Esophagus squamous epithelium (tissue), 5 donors: ENCODE measurements around the gene ST3GAL2. TPM values are rescaled to one million over a fixed set of nuclear protein-coding genes. Genes with fewer than 3 reads are reported as not detected.

Experiments used
- DNase-seq: peaks from one replicate; lab custom pipeline; 2025; lab: John Stamatoyannopoulos, UW
- H3K27ac ChIP-seq, 4 donors: fragments of 200-600 bp; sonication (generic); one replicate each; pipeline ENCODE4 v1.5.1; 2016 to 2019; ENCODE audit warnings: mild to moderate bottlenecking in 1 of 4
- H3K27me3 ChIP-seq, 4 donors: fragments of 200-600 bp; sonication (generic); 1 replicate in 3 of 4; 2 replicates in 1 of 4; pipeline versions ENCODE4 v1.5.1 to v1.6.0; 2017 to 2021; ENCODE audit warnings: antibody characterized with exemption in 1 of 4
- H3K36me3 ChIP-seq, 3 donors: fragments of 200-600 bp; sonication (generic); one replicate each; pipeline ENCODE4 v1.5.1; 2016 to 2019
- H3K4me1 ChIP-seq, 3 donors: fragments of 200-600 bp; sonication (generic); one replicate each; pipeline ENCODE4 v1.5.1; 2017 to 2019
- H3K4me3 ChIP-seq, 4 donors: fragments of 200-600 bp; sonication (generic); 1 replicate in 3 of 4; 2 replicates in 1 of 4; pipeline ENCODE4 v1.5.1; 2016 to 2019; ENCODE audit warnings: mild to moderate bottlenecking in 2 of 4, moderate library complexity in 1 of 4
- H3K9me3 ChIP-seq, 3 donors: fragments of 200-600 bp; sonication (generic); one replicate each; pipeline ENCODE4 v1.5.1; 2016 to 2019
- POLR2A ChIP-seq, 4 donors: fragments of 450-650 bp; IDR thresholded peaks; one replicate each; pipeline ENCODE4 v1.6.1; 2017; ENCODE audit warnings: antibody characterized with exemption in 4 of 4, mild to moderate bottlenecking in 4 of 4, moderate library complexity in 3 of 4
- WGBS, 2 donors: methylation state at CpG; one replicate each; pipeline ENCODE4 v1.1.5; 2018; 5-methylcytosine and 5-hydroxymethylcytosine counted together
- intact Hi-C: fragments of 100-400 bp; cut with DNase I; formaldehyde crosslinking; loops from one replicate; pipeline ENCODE4 v1.15.0; 2022
- total RNA-seq, 4 donors: library from RNA; depleted of rRNA; stranded (reverse); fragments of >200 nt; gene quantifications; one replicate each; pipeline ENCODE4 v1.1.0, GENCODE V29; 2016
- TF ChIP-seq, protein P1 (sequence below), 6 experiments: fragments of 450-650 bp in 4 of 6; fragments of 200-600 bp in 2 of 6; sonication (generic) in 2 of 6; IDR thresholded peaks; one replicate each; pipeline ENCODE4 v1.5.1; 2016 to 2019; ENCODE audit warnings: antibody characterized with exemption in 6 of 6, mild to moderate bottlenecking in 4 of 6, moderate library complexity in 4 of 6
- donor health status: DM: yes; HTN: yes; CAD: no.

The ST3GAL2 gene
- total RNA-seq, 4 donors from 2014 or later: 0.80 to 6.5 (median 3.0) TPM

- WGBS, 2 donors: 80 to 100% methylated on average over 1 of the region's 8 CpGs
- H3K4me1 ChIP-seq: peaks cover 0 to 12% (median 0%) of the 10 kb centered on the region in 3 donors
These were observed 39.5 kb downstream of the ST3GAL2 start for GRCh38 chr16:70399381-70399780.

DNA sequence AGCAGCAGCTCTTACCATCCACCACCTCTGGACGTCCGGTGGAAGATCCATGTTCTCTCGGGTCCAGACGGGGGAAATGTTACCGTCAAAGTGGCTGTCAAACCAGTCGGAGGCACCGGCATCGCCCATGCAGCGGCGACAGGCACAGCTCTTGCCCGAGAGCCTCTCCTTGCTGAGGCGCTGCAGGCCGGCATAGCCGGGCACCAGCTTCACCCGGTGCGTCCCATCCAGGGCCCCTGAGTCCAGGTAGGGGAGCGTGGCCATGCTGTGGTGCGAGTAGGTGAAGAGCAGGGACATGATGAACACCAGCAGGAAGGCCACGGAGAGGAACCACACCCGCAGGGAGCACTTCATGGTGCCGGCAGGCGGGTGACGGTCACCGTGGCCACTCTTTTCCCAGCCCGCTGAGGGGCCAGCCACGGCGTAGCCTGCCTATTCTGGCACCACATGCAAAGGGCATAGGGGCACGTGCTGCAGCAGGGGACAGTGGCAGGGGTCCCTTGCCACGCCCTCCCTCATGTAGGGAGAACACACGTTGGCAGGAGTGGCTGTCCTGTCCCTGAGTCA lies 40.6 kb downstream of the ST3GAL2 start:
- 60 to 89% methylated on average over 3 to 24 of the region's 30 CpGs for WGBS, 2 donors
- Histone ChIP-seq H3K27ac (no peak overlapping the region), H3K4me3 (no peak overlapping the region), H3K9me3 (no peaks in the 10 kb centered on the region), H3K27me3 (no peaks in the 10 kb centered on the region), H3K36me3 (peaks cover 0 to 33% (median 0%) of the 10 kb centered on the region in 3 donors), H3K4me1 (peaks cover 0 to 5% (median 0%) of the 10 kb centered on the region in 3 donors)
- intact Hi-C loops: no loop called here
- DNase-seq: no peak
- no peak for TF ChIP-seq POLR2A (IDR thresholded peaks at IDR 0.05)
- TF ChIP-seq, protein P1, sequence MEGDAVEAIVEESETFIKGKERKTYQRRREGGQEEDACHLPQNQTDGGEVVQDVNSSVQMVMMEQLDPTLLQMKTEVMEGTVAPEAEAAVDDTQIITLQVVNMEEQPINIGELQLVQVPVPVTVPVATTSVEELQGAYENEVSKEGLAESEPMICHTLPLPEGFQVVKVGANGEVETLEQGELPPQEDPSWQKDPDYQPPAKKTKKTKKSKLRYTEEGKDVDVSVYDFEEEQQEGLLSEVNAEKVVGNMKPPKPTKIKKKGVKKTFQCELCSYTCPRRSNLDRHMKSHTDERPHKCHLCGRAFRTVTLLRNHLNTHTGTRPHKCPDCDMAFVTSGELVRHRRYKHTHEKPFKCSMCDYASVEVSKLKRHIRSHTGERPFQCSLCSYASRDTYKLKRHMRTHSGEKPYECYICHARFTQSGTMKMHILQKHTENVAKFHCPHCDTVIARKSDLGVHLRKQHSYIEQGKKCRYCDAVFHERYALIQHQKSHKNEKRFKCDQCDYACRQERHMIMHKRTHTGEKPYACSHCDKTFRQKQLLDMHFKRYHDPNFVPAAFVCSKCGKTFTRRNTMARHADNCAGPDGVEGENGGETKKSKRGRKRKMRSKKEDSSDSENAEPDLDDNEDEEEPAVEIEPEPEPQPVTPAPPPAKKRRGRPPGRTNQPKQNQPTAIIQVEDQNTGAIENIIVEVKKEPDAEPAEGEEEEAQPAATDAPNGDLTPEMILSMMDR (IDR thresholded peaks at IDR 0.05): no peak

More at GRCh38 chr16:70399381-70399780, 39.5 kb downstream of the ST3GAL2 start:
- no peaks in the 10 kb centered on the region for H3K9me3 ChIP-seq
- no peak overlapping the region for H3K27ac ChIP-seq
- H3K36me3 ChIP-seq: peaks cover 0 to 33% (median 0%) of the 10 kb centered on the region in 3 donors
- intact Hi-C loops: no loop called here
- TF ChIP-seq POLR2A (IDR thresholded peaks at IDR 0.05): no peak
- TF ChIP-seq, protein P1 (IDR thresholded peaks at IDR 0.05): no peak
- no peaks in the 10 kb centered on the region for H3K27me3 ChIP-seq
- no peak overlapping the region for H3K4me3 ChIP-seq
- DNase-seq: no peak

GRCh38 chr16:70396246-70396904 lies 42.5 kb downstream of the ST3GAL2 start:
- no peak for DNase-seq
- Histone ChIP-seq H3K36me3 (peaks cover 0 to 33% (median 0%) of the 10 kb centered on the region in 3 donors), H3K9me3 (no peaks in the 10 kb centered on the region), H3K27me3 (no peaks in the 10 kb centered on the region), H3K27ac (no peak overlapping the region), H3K4me1 (peaks cover 0 to 17% (median 10%) of the 10 kb centered on the region in 3 donors), H3K4me3 (no peak overlapping the region)
- 71 to 84% methylated on average over 4 to 6 of the region's 6 CpGs for WGBS, 2 donors
- TF ChIP-seq, protein P1 (IDR thresholded peaks at IDR 0.05): no peak
- TF ChIP-seq POLR2A (IDR thresholded peaks at IDR 0.05): no peak
- intact Hi-C loops: no loop called here

DNA sequence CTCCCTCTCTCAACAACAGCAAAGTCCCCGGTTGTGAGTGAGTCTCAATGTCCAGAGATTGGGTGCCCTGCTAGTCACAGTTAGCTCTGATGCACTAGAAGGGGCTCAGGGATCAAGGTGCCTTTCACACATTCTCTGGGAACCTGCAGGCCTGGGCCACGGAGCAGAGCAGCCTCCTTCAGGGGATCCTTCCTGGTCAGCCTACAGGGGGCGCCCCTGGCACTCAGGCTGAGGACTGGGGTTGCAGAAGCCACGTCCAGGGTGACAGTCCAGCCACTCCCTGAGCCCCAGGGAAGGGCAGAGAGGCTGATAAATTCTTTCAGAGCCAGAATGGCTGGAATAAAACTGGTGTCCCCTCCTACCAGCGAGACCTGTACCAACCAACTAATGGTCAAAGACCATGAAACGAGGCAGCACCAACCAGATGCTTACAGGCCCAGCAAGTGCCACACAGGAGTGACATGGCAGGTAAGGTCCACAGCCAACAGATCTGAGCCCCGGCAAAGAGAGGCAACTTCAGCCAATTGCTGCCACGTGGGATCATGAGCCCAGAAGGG lies 43.5 kb downstream of the ST3GAL2 start:
- 72 to 90% methylated on average over 3 to 4 of the region's 8 CpGs for WGBS, 2 donors
- Histone ChIP-seq H3K27ac (no peak overlapping the region), H3K36me3 (peaks cover 0 to 33% (median 0%) of the 10 kb centered on the region in 3 donors), H3K4me1 (peaks cover 0 to 27% (median 14%) of the 10 kb centered on the region in 3 donors), H3K27me3 (no peaks in the 10 kb centered on the region), H3K4me3 (no peak overlapping the region), H3K9me3 (no peaks in the 10 kb centered on the region)
- TF ChIP-seq, protein P1 (IDR thresholded peaks at IDR 0.05): peak; percentile 16 to 63 (median 58)
- no peak for TF ChIP-seq POLR2A (IDR thresholded peaks at IDR 0.05)
- intact Hi-C loops: no loop called here
- no peak for DNase-seq

DNA sequence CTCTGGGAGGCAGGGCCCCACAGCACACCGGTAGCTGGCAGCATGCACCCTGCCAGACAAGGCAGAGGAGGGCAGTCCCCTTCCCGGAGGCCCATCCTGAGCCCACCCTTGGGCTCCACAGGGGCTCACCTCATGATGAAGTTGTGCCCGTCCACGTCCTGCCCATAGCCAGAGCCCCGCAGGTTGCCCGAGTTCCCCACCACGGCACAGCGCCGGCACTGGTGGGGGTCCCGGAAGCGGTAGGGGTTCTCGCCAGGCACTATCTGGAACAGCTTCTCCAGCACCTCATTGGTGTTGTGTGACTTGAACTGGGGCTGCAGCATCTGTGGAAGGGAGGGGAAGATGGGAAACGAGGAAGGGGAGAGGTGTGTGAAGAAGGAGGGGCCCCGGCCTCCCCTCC lies 44.0 kb downstream of the ST3GAL2 start:
- TF ChIP-seq, protein P1 (IDR thresholded peaks at IDR 0.05): no peak
- no peak for TF ChIP-seq POLR2A (IDR thresholded peaks at IDR 0.05)
- no peak for DNase-seq
- no peak overlapping the region for H3K27ac ChIP-seq
- no peaks in the 10 kb centered on the region for H3K9me3 ChIP-seq
- H3K27me3 ChIP-seq: no peaks in the 10 kb centered on the region
- peaks cover 0 to 27% (median 0%) of the 10 kb centered on the region in 3 donors for H3K36me3 ChIP-seq
- intact Hi-C loops: no loop called here
- H3K4me3 ChIP-seq: no peak overlapping the region
- peaks cover 0 to 30% (median 14%) of the 10 kb centered on the region in 3 donors for H3K4me1 ChIP-seq
- WGBS, 2 donors: 60 to 100% methylated on average over 1 of the region's 14 CpGs
